HCT116 (cell line): ENCODE measurements around the gene COPA. TPM values are rescaled to one million over a fixed set of nuclear protein-coding genes. Genes with fewer than 3 reads are reported as not detected.

Experiments
- ATAC-seq: fragments of 200-7000 bp; cut with Tn5 transposase; 2 replicates; pipeline ENCODE4 v1.9.1; 2020; ENCODE audit warnings: mild to moderate bottlenecking, moderate library complexity
- BruUV-seq: library from RNA; stranded (reverse); fragments of 400-500 nt; replicated peaks from 2 replicates; lab custom pipeline; 2021; lab: Mats Ljungman, UMichigan
- CTCF ChIA-PET: fragments of 300-600 bp; sonication (Branson Sonifier 250); formaldehyde crosslinking; loops from one replicate; lab custom pipeline; 2021; ENCODE audit warnings: antibody characterized with exemption; lab: Charles Lee
- POLR2A ChIA-PET: fragments of 300-600, 350-600 bp; sonication (Branson Sonifier 250); formaldehyde crosslinking; loops from one replicate; lab custom pipeline; 2021; ENCODE audit warnings: antibody characterized with exemption; lab: Charles Lee
- RAD21 ChIA-PET, 2 experiments: fragments of 300-600 bp; sonication (Branson Sonifier 250); formaldehyde crosslinking; loops; one replicate each; lab custom pipeline; 2023; ENCODE audit warnings: low total read pairs in 2 of 2; ENCODE audit not compliant: uncharacterized antibody in 2 of 2, unreplicated experiment in 2 of 2, low non-redundant PET in 1 of 2; lab: Charles Lee
- DNase-seq: peaks from one replicate; pipeline ENCODE4 v3.0.0-alpha.2; 2010; ENCODE audit warnings: low read depth, low spot score
- H2AFZ ChIP-seq: fragments of 200-600 bp; shearing (Covaris generic), sonication (generic); 2 replicates; pipeline ENCODE4 v1.6.1; 2017; ENCODE audit warnings: low read depth, mixed run types, mixed read lengths, antibody characterized with exemption, low read length; ENCODE audit not compliant: poor library complexity, severe bottlenecking
- H3K27ac ChIP-seq: 2 replicates; pipeline ENCODE4 v1.5.1; 2012; ENCODE audit warnings: low read depth, low read length
- H3K27me3 ChIP-seq: fragments of 200-600 bp; sonication (generic); 2 replicates; pipeline ENCODE4 v1.6.1; 2016; ENCODE audit warnings: mixed run types, low read length, mixed read lengths; ENCODE audit not compliant: insufficient read depth
- H3K36me3 ChIP-seq, 2 experiments: fragments of 200-500 bp in 1 of 2; fragments of 200-600 bp in 1 of 2; sonication (Bioruptor generic) in 1 of 2; sonication (generic) in 1 of 2; 2 replicates each; pipeline versions ENCODE4 v1.5.1 to v1.6.1; 2014 to 2016; ENCODE audit warnings: low read length in 2 of 2, inconsistent platforms in 1 of 2, mixed read lengths in 1 of 2, mixed run types in 1 of 2; ENCODE audit not compliant: insufficient read depth in 2 of 2, control insufficient read depth in 1 of 2
- H3K4me1 ChIP-seq, 2 experiments: fragments of 200-600 bp in 1 of 2; sonication (generic) in 1 of 2; 2 replicates each; pipeline versions ENCODE4 v1.5.1 to v1.6.1; 2012 to 2017; ENCODE audit warnings: low read length in 2 of 2, inconsistent platforms in 1 of 2, mild to moderate bottlenecking in 1 of 2, mixed read lengths in 1 of 2, mixed run types in 1 of 2, moderate library complexity in 1 of 2; ENCODE audit not compliant: insufficient read depth in 2 of 2, control insufficient read depth in 1 of 2
- H3K4me2 ChIP-seq: fragments of 200-600 bp; sonication (generic); 2 replicates; pipeline ENCODE4 v1.6.1; 2017; ENCODE audit warnings: mixed run types, low read length, mixed read lengths
- H3K4me3 ChIP-seq, 2 experiments: fragments of 200-600 bp in 1 of 2; sonication (generic) in 1 of 2; replicated peaks in 1 of 2; 2 replicates each; pipeline ENCODE4 v1.5.1; 2011 to 2016; ENCODE audit warnings: low read length in 2 of 2, control low read depth in 1 of 2, low read depth in 1 of 2, mild to moderate bottlenecking in 1 of 2, mixed read lengths in 1 of 2, mixed run types in 1 of 2
- H3K79me2 ChIP-seq: fragments of 200-600 bp; sonication (generic); 2 replicates; pipeline ENCODE4 v1.6.1; 2017; ENCODE audit warnings: mild to moderate bottlenecking, mixed run types, low read length, moderate library complexity, mixed read lengths; ENCODE audit not compliant: insufficient read depth
- H3K9ac ChIP-seq: fragments of 200-600 bp; sonication (generic); 2 replicates; pipeline ENCODE4 v1.6.1; 2016; ENCODE audit warnings: low read length, mixed read lengths
- H3K9me2 ChIP-seq: fragments of 200-600 bp; sonication (generic), shearing (Covaris generic); 2 replicates; pipeline ENCODE4 v1.6.1; 2017; ENCODE audit warnings: mixed run types, mild to moderate bottlenecking, moderate library complexity; ENCODE audit not compliant: insufficient read depth
- H3K9me3 ChIP-seq, 2 experiments: fragments of 200-500 bp in 1 of 2; fragments of 200-600 bp in 1 of 2; sonication (Bioruptor generic) in 1 of 2; sonication (generic) in 1 of 2; 2 replicates each; pipeline ENCODE4 v1.6.1; 2014 to 2017; ENCODE audit warnings: low read length in 2 of 2, mixed read lengths in 2 of 2, inconsistent platforms in 1 of 2, low read depth in 1 of 2, mild to moderate bottlenecking in 1 of 2, mixed run types in 1 of 2, moderate library complexity in 1 of 2; ENCODE audit not compliant: control insufficient read depth in 1 of 2, insufficient read depth in 1 of 2
- H4K20me1 ChIP-seq: fragments of 200-600 bp; sonication (generic), shearing (Covaris generic); 2 replicates; pipeline ENCODE4 v1.6.1; 2017; ENCODE audit warnings: mixed run types, mild to moderate bottlenecking, moderate library complexity; ENCODE audit not compliant: insufficient read depth
- CBX3 ChIP-seq: IDR thresholded peaks from 2 replicates; pipeline ENCODE4 v1.6.1; 2012; ENCODE audit warnings: low read depth
- CEBPB ChIP-seq: IDR thresholded peaks from 2 replicates; pipeline ENCODE4 v1.6.1; 2012; ENCODE audit warnings: low read depth
- EGR1 ChIP-seq: IDR thresholded peaks from 2 replicates; pipeline ENCODE4 v1.6.1; 2012; ENCODE audit warnings: low read depth
- ELF1 ChIP-seq: IDR thresholded peaks from 2 replicates; pipeline ENCODE4 v1.6.1; 2012; ENCODE audit warnings: low read depth, borderline replicate concordance
- EZH2 ChIP-seq: fragments of 200-600 bp; sonication (generic); IDR thresholded peaks from 2 replicates; pipeline ENCODE4 v1.6.1; 2017; ENCODE audit warnings: antibody characterized with exemption, mixed run types
- EZH2phosphoT487 ChIP-seq: fragments of 200-600 bp; IDR thresholded peaks from 2 replicates; pipeline ENCODE4 v1.6.1; 2018; ENCODE audit warnings: antibody characterized with exemption, borderline replicate concordance
- JUND ChIP-seq: IDR thresholded peaks from 2 replicates; pipeline ENCODE4 v1.6.1; 2012
- POLR2AphosphoS5 ChIP-seq: IDR thresholded peaks from 2 replicates; pipeline ENCODE4 v1.6.1; 2011; ENCODE audit warnings: mild to moderate bottlenecking, low read depth, low read length, moderate library complexity
- RAD21 ChIP-seq: IDR thresholded peaks from 2 replicates; pipeline ENCODE4 v1.6.1; 2012; ENCODE audit warnings: low read depth, mild to moderate bottlenecking
- SIN3A ChIP-seq: IDR thresholded peaks from 2 replicates; pipeline ENCODE4 v1.6.1; 2012; ENCODE audit warnings: low read depth
- SP1 ChIP-seq: IDR thresholded peaks from 2 replicates; pipeline ENCODE4 v1.6.1; 2012; ENCODE audit warnings: low read depth
- SRF ChIP-seq: IDR thresholded peaks from 2 replicates; pipeline ENCODE4 v1.6.1; 2012; ENCODE audit warnings: low read depth
- TCF7L2 ChIP-seq: IDR thresholded peaks from 2 replicates; pipeline ENCODE4 v1.7.0; 2011; ENCODE audit warnings: borderline replicate concordance, inconsistent platforms; ENCODE audit not compliant: insufficient read depth, insufficient read length; ENCODE audit errors: extremely low read depth
- YY1 ChIP-seq: IDR thresholded peaks from 2 replicates; pipeline ENCODE4 v1.6.1; 2011; ENCODE audit warnings: low read length, low read depth, moderate library complexity, mild to moderate bottlenecking; ENCODE audit not compliant: insufficient replicate concordance; ENCODE audit errors: extremely low read depth
- ZBTB33 ChIP-seq: IDR thresholded peaks from 2 replicates; pipeline ENCODE4 v1.6.1; 2011; ENCODE audit warnings: mild to moderate bottlenecking, low read length, moderate library complexity; ENCODE audit not compliant: insufficient replicate concordance; ENCODE audit errors: extremely low read depth
- ZFX ChIP-seq: fragments of 450-650 bp; IDR thresholded peaks from 2 replicates; pipeline ENCODE4 v1.6.1; 2017
- ZNF274 ChIP-seq: fragments of 200-500 bp; sonication (Bioruptor generic); IDR thresholded peaks from 2 replicates; pipeline ENCODE4 v1.6.1; 2014; ENCODE audit warnings: mild to moderate bottlenecking, low read depth, low read length, inconsistent platforms
- intact Hi-C: fragments of 100-400 bp; cut with micrococcal nuclease; formaldehyde crosslinking; loops from 2 replicates; pipeline ENCODE4 v1.10.0; 2022
- total RNA-seq: library from RNA; stranded (reverse); gene quantifications from one replicate; pipeline ENCODE4 v1.2.1, GENCODE V29; 2021; ENCODE audit not compliant: unreplicated experiment
- TF ChIP-seq, protein P1 (sequence below): IDR thresholded peaks from 2 replicates; pipeline ENCODE4 v1.6.1; 2012
- TF ChIP-seq, protein P2 (sequence below): IDR thresholded peaks from 2 replicates; pipeline ENCODE4 v1.6.1; 2012
- TF ChIP-seq, protein P3 (sequence below): IDR thresholded peaks from 2 replicates; pipeline ENCODE4 v1.6.1; 2012; ENCODE audit warnings: low read depth

Gene COPA
- total RNA-seq, 1 experiment from 2014 or later, result 132 TPM

- TF ChIP-seq TCF7L2, result no peak
- TF ChIP-seq POLR2AphosphoS5, result no peak
- no peak for TF ChIP-seq SIN3A
- no peak for TF ChIP-seq YY1
These were observed 21.1 kb upstream of the COPA start (continued) for GRCh38 chr1:160363951-160364735.

DNA sequence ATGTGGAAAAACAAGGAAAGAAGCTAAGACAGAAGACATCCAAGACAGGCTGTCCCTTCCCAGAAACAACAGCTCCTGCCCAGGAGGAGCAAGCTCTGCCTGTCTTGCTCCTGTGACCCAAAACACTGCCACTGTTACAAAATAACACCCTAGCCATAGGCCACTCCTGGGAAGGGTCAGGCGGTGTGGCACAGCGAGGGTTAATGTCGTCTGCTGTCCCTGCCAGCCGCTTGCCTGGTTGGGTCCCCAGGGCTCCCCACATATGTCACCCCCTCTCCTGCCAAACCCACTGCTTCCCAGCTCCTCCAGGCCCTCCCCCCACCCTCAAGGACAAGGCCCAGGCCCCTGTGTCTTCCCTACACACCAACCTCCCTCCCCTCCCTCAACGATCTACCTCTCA, 20.0 kb upstream of the COPA start:
- no peak for DNase-seq
- Histone ChIP-seq H3K27ac (no peak overlapping the region), H2AFZ (no peak overlapping the region), H3K9me2 (no peaks in the 10 kb centered on the region)
- TF ChIP-seq EZH2 (no peak), SRF (no peak), JUND (no peak), ZBTB33 (no peak), TCF7L2 (no peak), SP1 (no peak), RAD21 (no peak), CEBPB (no peak), CBX3 (no peak), ZNF274 (no peak), ZFX (no peak), YY1 (no peak), ELF1 (no peak), EGR1 (no peak), EZH2phosphoT487 (no peak), POLR2AphosphoS5 (no peak)
- TF ChIP-seq, protein P1, sequence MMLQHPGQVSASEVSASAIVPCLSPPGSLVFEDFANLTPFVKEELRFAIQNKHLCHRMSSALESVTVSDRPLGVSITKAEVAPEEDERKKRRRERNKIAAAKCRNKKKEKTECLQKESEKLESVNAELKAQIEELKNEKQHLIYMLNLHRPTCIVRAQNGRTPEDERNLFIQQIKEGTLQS, result no peak
- TF ChIP-seq, protein P2, sequence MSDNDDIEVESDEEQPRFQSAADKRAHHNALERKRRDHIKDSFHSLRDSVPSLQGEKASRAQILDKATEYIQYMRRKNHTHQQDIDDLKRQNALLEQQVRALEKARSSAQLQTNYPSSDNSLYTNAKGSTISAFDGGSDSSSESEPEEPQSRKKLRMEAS, result no peak
- TF ChIP-seq, protein P3, sequence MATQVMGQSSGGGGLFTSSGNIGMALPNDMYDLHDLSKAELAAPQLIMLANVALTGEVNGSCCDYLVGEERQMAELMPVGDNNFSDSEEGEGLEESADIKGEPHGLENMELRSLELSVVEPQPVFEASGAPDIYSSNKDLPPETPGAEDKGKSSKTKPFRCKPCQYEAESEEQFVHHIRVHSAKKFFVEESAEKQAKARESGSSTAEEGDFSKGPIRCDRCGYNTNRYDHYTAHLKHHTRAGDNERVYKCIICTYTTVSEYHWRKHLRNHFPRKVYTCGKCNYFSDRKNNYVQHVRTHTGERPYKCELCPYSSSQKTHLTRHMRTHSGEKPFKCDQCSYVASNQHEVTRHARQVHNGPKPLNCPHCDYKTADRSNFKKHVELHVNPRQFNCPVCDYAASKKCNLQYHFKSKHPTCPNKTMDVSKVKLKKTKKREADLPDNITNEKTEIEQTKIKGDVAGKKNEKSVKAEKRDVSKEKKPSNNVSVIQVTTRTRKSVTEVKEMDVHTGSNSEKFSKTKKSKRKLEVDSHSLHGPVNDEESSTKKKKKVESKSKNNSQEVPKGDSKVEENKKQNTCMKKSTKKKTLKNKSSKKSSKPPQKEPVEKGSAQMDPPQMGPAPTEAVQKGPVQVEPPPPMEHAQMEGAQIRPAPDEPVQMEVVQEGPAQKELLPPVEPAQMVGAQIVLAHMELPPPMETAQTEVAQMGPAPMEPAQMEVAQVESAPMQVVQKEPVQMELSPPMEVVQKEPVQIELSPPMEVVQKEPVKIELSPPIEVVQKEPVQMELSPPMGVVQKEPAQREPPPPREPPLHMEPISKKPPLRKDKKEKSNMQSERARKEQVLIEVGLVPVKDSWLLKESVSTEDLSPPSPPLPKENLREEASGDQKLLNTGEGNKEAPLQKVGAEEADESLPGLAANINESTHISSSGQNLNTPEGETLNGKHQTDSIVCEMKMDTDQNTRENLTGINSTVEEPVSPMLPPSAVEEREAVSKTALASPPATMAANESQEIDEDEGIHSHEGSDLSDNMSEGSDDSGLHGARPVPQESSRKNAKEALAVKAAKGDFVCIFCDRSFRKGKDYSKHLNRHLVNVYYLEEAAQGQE, result no peak
- TF ChIP-seq, all 23 proteins: peak for 0
- no peak for ATAC-seq
- H3K36me3 ChIP-seq, result no peaks in the 10 kb centered on the region
- no peaks in the 10 kb centered on the region for H4K20me1 ChIP-seq
- POLR2A ChIA-PET, result no interaction called here
- no peaks in the 10 kb centered on the region for H3K9me3 ChIP-seq
- H3K9ac ChIP-seq, result no peak overlapping the region
- no peaks in the 10 kb centered on the region for H3K4me1 ChIP-seq
- CTCF ChIA-PET, result interaction anchor here (0.9 to 1.8 kb wide), 2 partner anchors 14 to 170 kb away, joined by 3 to 6 read pairs; no protein-coding TSS in a partner anchor
- no peak overlapping the region for H3K4me3 ChIP-seq
- H3K4me2 ChIP-seq, result no peak overlapping the region
- no TSS peak for BruUV-seq
- H3K27me3 ChIP-seq, result no peaks in the 10 kb centered on the region
- no peaks in the 10 kb centered on the region for H3K79me2 ChIP-seq
- RAD21 ChIA-PET, result no interaction called here
- intact Hi-C loops, result no loop called here
